Midbrain (tissue), 1 donor: Measurements from ENCODE around the gene LTBP1.
"Not testable (repeated sequence)": the region's sequence is repeated elsewhere in the genome, so short reads cannot be mapped to it uniquely, and the experiment has no call there.

Source experiments
- DNase-seq: peaks from one replicate; lab custom pipeline; 2025; lab: John Stamatoyannopoulos, UW

LTBP1 gene

DNA sequence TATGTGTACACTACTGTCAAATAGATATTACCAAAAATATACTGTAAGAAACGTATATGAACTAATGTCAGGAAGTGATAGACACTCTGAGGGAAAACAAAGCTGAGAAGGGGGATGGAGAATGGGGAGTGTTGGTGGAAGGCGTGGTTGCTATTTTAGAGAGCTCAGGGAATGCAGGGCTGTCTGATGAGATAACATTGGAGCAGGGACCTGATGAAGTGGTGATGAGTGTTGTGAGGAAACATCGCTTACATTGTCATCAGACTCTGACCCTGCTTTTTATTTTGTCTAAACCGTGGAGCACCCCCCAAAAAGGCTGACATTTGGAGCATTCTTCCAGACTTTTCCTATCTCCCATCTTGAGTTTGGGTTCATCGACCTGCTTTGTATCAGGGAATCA is 194.7 kb downstream of the LTBP1 start:
- no peak for DNase-seq

DNA sequence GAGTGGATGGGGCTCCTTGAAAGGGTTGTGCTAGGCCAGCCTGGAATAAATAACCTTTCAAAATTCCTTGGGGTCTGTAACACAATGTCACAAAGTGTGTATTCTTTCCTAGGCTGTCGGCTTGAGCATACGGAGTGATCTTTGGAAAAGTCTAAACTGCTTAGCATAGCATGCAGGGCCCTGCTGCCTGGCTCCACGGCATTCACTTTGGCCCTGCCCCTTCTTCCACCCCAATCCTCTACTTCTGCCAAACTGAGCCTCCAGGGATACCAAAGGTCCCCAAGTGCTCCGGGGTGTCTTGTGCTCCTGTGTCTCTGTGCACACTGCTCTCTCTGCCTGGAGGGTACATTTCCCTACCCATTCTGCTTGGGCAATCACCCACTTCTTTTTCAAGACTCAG is 196.1 kb downstream of the LTBP1 start:
- DNase-seq, result peak; percentile 21

DNA sequence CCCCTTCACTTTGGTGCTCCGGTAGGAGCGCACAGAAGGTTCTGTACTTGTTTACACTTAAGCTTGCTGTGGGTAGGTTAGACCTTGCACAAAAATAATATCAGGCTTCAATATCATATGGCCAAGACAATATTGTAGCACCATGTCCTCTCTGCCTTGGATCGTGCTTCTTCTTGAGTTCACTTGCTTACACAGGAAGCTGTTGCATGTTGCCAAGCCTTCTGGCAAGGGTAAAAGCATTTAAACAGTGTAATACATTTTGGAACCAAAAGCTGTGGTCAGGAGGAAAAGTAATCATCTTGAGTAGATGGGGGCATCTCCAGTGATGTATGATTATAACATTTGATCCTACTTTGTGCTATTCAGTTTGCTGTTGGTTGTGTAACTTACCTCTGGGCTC is 197.5 kb downstream of the LTBP1 start:
- no peak for DNase-seq

DNA sequence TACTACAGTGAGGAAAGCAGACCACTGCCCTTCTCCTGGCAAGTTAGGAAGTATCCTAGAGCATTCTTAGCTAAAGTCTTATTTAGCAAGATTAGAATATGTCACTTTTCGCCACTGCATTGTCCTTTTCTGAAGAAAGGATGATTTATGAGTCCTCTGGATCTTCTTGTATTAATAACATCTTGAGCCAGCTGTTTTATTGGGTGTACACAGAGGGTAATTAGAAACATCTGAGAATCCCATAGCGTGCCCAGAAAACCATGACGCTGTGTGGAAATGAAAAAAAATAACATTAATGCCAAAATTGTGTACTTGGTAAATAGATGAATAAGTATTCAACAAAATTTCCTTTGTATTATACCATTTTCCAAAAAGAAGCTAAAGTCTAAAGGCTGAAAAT is 198.7 kb downstream of the LTBP1 start:
- DNase-seq, result no peak

DNA sequence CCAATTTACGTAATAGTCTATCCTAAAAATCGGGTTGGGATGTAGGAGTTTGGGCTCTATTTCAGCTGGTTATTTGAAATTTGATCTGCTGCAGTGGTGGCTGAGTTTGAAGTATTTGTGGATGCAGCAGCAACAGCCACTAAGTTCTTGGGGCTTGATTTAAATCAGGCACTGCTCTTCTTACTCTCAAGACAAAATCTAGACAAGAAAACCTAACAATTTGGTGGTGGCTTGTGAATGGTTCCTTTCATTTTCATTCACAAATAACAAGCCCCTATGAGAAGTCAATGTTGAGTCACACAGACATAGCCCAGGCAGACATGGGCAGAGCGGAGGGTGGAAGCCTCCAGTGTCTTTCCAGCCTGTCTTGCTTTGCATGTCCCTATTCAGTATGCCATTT is 199.3 kb downstream of the LTBP1 start:
- DNase-seq, result no peak

DNA sequence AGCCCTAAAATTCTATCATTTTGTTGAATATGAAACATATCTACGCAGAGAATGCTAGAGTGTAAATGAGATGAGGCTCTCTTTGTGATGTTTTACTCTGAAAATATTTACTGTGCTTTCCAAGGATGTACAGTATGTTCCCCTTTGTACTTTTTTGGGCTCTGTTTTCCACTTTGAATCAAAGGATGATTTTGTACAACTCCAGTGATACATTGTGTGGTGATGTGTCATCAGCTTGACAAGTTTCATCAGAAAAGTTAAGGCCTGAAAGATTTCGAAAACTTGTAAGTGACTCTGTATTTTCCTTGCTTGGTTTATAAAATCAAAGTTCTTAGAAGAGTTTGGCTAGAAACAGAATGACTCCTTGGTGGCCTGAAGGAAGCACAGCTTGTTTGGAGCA is 206.3 kb downstream of the LTBP1 start:
- no peak for DNase-seq

DNA sequence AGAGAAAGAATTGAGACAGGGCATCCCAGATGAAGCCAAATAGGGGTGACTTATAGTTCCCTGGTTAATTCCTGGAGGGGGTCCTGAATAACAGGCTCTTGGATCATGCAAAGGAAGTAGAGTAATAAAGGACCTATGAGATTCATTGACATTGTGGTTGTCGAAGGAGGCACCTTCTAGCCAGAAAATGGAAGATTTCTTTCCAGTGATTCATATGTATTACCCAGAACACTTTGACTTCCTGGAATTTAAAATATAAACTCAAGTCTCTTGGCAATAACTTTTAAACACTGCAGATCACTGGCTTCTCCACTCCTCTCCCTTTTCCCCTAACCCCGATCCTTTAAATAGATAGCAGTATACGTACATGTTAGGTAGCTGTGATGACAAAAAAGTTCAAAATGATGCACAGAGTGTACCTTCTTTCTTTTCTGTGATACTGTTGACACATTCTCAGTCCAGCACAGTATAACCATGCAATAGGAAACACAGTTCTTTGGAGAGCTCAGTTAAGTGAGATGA is 211.8 kb downstream of the LTBP1 start:
- DNase-seq, result no peak

DNA sequence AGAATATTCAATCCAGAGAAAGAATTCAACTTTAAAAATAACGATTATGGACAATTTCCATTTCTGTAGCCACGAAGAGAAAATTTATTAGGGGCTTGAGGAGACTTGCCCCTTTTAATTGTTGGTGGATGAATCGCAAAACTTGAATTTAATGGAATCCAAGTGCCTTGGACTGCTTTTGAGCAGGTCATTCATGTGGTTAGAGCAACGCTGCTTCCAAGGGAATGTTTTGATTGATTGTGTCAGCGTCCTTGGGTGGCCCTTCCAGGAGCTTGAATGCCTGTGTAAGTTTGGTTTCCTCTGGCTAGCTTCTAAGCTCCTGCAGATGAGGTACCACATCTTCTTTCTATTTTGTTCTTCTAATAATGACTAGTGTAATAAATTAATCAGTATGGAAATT is 213.4 kb downstream of the LTBP1 start:
- DNase-seq, result no peak

DNA sequence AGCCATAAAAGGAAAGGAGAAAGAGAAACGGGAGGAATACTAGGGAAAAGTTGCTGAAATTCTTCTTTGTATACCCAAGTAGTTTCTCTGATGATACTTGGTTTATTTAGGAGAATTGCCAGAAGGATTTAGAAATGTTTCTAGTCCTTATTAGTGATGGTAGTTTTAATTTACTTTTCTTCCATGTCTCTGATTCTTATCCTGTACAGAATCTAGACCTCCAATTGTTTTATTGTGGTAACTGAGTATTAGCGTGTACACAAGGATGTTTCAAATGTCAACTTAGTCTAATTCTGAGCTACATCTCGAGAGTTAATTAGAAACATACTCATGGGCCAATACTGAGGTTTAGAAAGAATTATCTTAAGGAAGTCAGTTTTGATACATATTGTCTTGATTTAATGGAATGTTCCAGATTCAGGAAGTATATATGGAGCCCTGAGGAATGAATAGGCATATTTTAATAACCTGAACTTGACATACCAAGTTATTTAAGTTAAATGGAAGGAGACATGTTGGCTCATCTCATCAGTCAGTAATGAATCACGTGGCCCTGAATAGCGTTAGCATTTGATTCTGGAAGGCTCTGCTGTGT is 219.6 kb downstream of the LTBP1 start:
- no peak for DNase-seq

DNA sequence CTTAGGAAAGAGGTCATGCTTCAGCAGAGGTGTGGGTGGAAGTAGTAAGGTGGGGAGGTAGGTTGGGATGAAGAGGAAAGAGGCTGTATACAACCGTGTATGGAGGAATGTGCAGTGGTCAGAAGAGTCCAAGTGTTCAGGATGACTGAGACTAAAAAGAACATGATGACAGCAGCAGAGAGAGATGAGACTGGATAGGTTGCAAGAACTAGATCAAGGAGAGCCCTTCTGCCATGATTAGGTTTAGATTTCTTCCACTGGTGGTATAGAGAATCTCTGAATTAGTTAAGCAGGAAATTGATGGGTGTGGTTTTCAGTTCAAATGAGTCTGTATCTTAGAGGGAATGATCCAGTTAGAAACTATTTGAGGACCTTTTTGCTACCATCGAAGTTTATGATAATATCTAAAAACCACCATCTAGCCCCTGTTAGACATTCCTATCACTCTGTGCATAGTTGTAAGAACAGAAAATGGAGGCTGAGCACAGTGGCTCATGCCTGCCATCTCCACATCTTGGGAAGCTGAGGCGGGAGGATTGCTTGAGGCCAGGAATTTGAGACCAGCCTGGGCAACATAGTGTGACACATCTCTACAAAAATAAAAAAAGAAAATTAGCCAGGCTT is 221.0 kb downstream of the LTBP1 start:
- no peak for DNase-seq

DNA sequence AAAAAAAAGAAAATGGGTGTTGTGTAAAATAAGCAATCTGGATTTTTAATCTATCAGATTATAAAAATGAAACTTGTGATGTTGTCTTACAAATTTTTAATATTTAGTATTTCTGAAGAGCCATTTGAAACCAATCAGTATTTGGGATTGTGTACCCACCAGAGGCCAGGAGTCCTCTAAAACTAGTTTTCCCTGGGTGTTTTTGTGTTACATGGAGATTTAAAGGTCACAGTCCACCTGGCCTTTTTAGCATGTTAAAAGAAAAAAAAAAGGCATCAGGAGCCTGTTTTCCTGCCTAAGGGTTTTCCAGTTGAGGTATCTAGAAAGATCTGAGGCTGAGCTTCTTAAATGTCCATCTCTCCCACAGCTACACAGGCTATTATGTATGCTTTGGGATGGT is 221.7 kb downstream of the LTBP1 start:
- DNase-seq, result no peak

DNA sequence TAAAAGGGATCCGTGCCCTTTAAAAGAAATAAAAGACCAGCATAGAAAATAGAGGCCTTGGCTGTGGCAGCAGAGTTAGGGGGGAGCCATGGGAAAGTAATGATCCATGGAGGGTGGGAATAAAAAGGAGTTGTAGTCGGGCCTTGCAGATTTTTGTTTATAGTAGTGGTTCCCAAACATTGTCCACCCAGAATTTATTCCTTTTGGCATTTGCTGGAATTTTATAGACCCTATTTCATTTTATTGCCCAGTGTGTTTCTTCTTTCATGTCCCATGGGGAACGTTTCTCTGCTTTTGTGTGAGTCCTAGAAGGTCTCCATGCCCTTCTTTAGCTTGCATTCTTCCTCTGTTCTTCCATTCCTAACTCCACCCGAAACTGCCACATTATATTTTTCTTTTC is 222.2 kb downstream of the LTBP1 start:
- DNase-seq, result no peak

DNA sequence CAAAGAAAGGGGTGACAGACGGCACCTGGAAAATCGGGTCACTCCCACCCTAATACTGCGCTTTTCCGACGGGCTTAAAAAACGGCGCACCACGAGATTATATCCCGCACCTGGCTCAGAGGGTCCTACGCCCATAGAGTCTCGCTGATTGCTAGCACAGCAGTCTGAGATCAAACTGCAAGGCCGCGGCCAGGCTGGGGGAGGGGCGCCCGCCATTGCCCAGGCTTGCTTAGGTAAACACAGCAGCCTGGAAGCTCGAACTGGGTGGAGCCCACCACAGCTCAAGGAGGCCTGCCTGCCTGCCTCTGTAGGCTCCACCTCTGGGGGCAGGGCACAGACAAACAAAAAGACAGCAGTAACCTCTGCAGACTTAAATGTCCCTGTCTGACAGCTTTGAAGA is 223.5 kb downstream of the LTBP1 start:
- DNase-seq, result not testable (repeated sequence)

DNA sequence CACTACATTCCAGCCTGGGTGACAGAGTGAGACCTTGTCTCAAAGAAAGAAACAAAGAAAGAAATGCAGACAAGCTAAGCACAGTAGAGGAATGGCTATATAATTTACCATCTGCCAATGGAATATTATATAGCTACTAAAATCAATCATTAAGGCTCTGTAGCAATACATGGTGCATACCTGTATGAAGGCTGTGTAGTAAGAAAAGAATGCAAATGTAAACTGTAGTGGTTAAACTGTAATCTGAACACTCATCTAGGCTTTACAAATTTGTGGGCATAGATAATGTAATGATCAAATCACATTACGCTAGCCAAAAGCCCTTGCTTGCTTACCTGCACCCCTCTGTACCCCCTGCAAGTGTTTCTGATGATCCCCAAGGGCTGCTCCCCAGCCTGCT is 230.9 kb downstream of the LTBP1 start:
- DNase-seq, result no peak

DNA sequence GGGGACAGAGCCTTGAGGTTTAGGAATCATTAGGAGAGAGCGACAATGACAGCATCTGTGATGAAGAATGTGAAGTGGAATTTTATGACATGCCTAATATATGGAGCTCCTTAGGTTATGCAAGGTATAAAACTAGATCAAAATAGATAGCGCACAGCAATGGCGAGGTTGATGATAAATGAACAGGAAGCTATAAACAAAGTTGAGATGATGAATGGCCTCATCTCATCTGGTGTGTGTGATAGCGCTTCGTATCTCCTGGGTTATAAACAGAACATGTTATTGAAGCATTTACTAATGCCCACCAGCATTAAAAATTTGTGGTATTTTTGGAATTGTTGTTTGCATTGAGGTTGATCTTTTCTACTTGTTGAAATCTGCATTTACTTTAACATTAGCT is 231.5 kb downstream of the LTBP1 start:
- no peak for DNase-seq

DNA sequence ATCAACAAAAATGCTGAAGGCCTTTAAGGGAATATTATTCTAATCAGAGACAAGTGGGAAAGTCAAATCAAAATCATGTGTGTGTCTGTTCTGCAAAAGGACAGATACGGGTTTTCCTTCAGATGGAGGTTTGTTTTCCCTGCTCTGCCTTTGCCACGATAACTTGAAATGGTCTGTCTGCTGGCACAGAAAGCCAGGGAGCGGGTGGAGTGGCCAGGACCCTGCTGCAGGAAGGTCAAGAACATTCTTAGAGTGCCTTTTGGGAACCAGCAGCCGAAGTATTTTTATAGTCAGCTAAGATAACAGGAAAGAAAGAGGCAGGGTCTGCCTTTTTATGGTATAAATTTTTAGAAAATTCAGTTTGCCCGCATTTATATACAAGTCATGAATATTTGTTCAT is 234.2 kb downstream of the LTBP1 start:
- DNase-seq, result no peak

DNA sequence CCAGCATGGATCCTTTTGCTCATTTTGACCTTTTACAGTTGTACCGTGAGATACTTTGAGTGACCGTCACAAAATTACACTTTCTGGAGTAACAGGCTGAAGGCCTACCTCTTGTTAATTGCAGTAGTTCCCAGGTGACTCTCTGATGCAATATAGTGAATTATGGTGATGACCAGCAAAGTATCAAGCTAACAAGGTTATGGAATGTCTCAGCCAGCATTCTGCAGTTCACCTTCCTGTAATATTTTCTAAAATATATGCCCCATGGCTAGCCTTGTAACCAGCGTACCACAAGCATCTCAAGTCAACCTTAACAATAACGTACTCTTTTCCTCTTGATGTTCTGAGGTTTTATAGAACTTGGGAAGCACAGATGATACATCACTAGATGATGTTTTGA is 234.7 kb downstream of the LTBP1 start:
- no peak for DNase-seq

DNA sequence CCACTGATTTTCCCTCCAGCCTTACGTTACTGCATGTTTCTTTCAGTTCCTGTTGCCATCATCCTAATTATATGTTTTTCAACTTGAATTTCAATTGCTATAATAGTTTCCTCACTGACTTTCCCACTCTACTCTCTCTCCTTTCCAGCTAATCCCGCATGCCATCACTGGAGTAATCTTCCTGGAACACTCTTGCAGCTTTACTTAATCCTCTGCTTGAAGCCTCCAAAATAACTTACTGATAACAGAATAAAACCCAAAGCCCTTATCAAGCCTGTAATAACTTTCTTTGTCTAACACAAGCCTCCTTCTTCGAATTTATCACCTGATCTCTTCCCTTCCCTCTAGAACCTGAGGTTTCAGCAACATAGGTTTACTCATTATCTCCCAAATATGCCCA is 237.3 kb downstream of the LTBP1 start:
- DNase-seq, result no peak

DNA sequence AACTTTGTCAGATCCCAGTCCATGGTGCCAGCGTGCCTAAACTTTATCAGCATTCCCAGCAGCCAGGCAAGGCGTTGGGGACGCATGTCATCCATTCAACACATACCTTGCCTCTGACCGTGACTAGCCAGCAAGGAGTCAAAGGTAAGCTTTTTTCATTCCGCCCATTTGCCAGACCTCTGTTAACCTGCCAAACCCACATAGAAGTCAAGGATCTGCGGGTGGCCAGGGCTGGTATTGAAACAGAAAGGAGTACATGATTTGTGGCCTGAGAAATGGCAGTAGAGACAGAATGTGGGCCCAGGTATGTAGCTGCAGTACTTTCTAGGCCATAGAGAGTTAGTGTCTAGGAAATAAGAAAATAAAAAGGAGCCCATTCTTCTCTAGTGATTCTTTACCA is 240.2 kb downstream of the LTBP1 start:
- no peak for DNase-seq

DNA sequence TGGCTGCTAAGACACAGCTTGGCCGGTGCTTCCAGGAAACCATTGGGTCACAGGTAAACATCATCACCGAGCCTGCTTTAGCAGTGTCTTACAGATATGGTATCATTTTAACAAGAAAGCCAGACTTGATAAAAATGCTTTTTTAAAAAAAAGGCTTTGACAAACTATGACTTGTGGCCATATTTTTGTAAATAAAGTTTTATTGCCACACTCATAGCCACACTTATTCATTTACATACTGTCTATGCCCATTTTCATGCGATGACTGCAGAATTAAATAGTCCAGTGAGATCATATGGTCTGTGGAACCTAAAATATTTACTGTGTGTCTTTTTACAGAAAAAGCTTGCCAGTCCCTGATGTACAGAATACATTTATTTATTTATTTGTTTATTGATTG is 242.0 kb downstream of the LTBP1 start:
- no peak for DNase-seq

DNA sequence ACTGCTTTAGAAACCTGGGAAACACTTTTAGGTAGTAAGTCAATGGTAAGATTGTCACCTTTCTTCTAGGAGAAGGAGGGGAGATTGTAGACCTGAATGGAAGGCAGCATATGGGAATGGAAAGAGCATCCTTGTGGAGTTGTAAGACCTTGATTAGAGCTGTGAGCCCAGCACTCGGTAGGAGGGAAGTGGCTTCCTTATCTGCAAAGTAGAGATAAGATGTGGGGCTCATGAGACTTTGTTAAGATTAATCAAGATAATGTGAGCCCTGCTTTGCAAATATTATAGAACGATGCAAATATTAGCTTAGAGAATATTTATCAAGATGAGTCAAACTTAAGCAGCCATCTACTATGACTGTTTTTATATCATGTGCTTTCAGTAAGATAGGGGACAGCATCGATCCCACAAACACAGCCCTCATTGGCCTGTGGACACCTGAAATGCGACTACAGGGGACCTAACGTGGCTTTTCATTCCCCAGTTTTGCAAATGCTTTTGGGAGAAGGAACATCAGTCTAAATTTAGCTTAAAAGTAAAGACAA is 243.7 kb downstream of the LTBP1 start:
- no peak for DNase-seq

DNA sequence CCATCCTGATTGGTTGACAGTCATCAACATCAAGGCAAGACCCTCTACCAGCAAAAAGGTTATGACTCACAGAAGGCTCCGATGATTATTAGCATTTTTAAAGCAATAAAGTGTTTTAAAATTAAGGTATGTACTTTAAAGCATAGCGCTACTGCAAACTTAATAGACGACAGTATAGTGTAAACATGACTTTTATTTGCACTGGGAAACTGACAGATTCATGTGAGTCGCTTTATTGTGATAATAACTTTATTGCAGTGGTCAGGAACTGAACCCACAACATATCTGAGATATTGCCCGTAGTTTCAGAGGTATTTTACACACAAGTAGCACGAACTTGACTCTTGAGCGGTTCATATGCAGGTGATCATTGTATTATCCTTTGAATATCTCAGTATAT is 249.1 kb downstream of the LTBP1 start:
- no peak for DNase-seq

DNA sequence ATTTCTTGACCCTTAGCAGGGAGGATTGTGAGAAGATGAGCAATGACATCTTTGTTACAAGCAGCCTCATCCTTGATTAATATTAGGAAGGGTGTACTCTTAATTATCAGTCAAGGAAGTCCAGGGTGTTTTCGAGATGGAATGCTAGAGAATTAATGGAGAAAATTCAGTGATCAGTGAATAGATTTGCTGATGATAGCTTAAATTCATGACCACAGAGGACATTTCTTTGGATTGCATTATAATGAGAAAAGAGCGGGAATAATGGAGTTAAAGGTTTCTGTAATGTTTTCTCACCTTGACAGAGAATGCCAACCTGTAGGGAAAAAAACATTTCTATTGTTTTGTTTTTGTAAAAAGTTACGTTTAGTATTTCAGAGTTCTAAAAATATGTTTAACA is 249.9 kb downstream of the LTBP1 start:
- DNase-seq, result no peak
